ENCODE data around the gene TMEM272. TPM values are rescaled to one million over a fixed set of nuclear protein-coding genes. Genes with fewer than 3 reads are reported as not detected.

TMEM272 gene
- total RNA-seq, 1 donor from 2014 or later, result 0.12 TPM

DNA sequence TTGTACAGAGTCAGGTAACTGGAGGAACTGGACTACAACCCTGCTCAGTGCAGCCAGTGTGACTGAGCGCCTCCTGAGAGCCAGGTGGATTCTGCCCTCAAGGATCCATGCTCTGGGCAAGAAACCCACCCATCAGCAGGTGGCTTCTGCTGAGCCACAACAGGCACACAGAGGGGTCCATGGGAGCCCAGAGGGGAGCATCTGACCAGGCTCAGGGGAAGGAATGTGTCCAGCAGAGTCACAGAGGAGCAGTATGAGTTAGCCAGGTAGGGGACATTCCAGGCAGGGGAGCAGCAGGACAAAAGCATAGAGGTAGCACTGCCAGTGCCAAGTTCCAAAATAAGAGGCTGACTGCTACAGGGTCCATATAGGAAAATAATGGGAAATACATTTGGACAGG, 60.9 kb downstream of the TMEM272 start:
- Mint-ChIP-seq H3K27ac (ENCODE audit: unreplicated experiment) (no peak overlapping the region), H3K4me1 (ENCODE audit: low read depth) (no peaks in the 10 kb centered on the region), H3K4me3 (ENCODE audit: unreplicated experiment) (no peak overlapping the region), H3K36me3 (ENCODE audit: low read depth) (no peaks in the 10 kb centered on the region), H3K9me3 (ENCODE audit: low read depth) (no peaks in the 10 kb centered on the region), H3K27me3 (ENCODE audit: low read depth) (no peaks in the 10 kb centered on the region)
- no peak for DNase-seq (ENCODE audit: low spot score)
- TF ChIP-seq, protein P1, sequence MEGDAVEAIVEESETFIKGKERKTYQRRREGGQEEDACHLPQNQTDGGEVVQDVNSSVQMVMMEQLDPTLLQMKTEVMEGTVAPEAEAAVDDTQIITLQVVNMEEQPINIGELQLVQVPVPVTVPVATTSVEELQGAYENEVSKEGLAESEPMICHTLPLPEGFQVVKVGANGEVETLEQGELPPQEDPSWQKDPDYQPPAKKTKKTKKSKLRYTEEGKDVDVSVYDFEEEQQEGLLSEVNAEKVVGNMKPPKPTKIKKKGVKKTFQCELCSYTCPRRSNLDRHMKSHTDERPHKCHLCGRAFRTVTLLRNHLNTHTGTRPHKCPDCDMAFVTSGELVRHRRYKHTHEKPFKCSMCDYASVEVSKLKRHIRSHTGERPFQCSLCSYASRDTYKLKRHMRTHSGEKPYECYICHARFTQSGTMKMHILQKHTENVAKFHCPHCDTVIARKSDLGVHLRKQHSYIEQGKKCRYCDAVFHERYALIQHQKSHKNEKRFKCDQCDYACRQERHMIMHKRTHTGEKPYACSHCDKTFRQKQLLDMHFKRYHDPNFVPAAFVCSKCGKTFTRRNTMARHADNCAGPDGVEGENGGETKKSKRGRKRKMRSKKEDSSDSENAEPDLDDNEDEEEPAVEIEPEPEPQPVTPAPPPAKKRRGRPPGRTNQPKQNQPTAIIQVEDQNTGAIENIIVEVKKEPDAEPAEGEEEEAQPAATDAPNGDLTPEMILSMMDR (IDR thresholded peaks at IDR 0.05), result no peak

DNA sequence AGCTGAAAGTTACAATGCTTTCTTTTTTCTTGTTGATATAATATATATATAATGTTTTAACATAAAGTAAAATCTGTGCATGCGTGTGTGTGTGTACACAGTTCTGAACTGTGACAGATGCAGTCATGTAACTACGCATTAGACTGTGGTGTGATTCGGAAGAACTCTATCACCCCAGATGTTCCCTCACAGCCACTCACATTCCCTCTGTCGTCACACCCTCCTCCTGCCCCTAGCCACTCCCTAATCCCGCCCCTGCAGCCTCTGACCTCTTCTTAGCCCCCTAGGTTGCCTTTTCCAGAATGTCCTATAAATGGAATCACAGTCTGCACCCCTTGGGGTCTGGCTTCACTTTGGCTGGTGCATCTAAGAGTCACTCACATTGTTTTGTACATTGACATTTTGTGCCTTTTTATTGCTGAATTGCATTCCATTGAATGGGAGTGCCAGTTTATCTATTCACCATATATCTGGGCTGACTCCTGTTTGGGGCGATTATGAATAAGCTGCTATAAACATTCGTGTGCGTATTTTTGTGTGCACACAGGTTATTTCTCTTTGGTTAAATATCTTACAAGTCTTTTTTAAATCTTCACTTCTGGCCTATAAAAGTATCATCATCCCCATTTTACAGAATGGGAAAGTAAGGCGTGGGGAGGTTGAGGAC, 61.4 kb downstream of the TMEM272 start:
- no peaks in the 10 kb centered on the region for H3K9me3 Mint-ChIP-seq (ENCODE audit: low read depth)
- no peak for DNase-seq (ENCODE audit: low spot score)
- H3K4me3 Mint-ChIP-seq (ENCODE audit: unreplicated experiment), result no peak overlapping the region
- no peaks in the 10 kb centered on the region for H3K27me3 Mint-ChIP-seq (ENCODE audit: low read depth)
- no peaks in the 10 kb centered on the region for H3K4me1 Mint-ChIP-seq (ENCODE audit: low read depth)
- H3K27ac Mint-ChIP-seq (ENCODE audit: unreplicated experiment), result no peak overlapping the region
- no peaks in the 10 kb centered on the region for H3K36me3 Mint-ChIP-seq (ENCODE audit: low read depth)
- TF ChIP-seq, protein P1 (IDR thresholded peaks at IDR 0.05), result no peak

DNA sequence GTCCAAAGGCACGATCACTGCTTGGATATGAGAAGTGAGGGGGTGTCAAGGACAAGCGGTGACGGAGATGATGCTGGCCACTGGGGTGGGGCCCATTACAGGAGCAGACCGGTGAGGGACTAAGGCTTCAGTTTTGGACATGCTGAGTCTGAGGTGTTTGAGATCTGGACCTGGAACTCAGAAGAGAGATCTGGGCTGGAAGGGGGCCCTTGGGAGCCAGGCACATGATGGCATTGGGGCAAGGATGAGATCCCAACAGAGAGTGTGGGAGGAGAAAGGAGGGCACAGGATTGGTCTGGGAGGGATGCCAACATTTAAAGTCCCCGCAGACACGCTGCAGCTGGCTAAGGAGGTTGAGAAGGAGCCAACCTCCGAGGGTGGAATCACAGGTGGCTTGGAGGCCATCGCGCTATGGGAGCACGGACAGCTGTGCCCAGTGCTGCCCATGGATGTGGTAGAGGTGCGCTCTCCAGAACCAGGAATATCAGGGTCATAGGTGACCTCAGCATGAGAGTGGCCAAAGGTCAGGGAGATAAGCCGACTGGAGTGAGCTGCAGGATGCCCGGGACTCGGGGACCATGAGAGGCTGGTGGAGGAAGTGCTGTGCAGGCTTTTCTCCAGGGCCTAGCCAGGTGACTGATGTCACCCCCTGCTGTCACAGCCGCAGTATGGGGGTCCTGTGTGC, 62.8 kb downstream of the TMEM272 start:
- H3K9me3 Mint-ChIP-seq (ENCODE audit: low read depth), result no peaks in the 10 kb centered on the region
- no peak for DNase-seq (ENCODE audit: low spot score)
- H3K27ac Mint-ChIP-seq (ENCODE audit: unreplicated experiment), result no peak overlapping the region
- H3K36me3 Mint-ChIP-seq (ENCODE audit: low read depth), result no peaks in the 10 kb centered on the region
- no peak overlapping the region for H3K4me3 Mint-ChIP-seq (ENCODE audit: unreplicated experiment)
- TF ChIP-seq, protein P1 (IDR thresholded peaks at IDR 0.05), result no peak
- H3K4me1 Mint-ChIP-seq (ENCODE audit: low read depth), result no peaks in the 10 kb centered on the region
- H3K27me3 Mint-ChIP-seq (ENCODE audit: low read depth), result no peaks in the 10 kb centered on the region

DNA sequence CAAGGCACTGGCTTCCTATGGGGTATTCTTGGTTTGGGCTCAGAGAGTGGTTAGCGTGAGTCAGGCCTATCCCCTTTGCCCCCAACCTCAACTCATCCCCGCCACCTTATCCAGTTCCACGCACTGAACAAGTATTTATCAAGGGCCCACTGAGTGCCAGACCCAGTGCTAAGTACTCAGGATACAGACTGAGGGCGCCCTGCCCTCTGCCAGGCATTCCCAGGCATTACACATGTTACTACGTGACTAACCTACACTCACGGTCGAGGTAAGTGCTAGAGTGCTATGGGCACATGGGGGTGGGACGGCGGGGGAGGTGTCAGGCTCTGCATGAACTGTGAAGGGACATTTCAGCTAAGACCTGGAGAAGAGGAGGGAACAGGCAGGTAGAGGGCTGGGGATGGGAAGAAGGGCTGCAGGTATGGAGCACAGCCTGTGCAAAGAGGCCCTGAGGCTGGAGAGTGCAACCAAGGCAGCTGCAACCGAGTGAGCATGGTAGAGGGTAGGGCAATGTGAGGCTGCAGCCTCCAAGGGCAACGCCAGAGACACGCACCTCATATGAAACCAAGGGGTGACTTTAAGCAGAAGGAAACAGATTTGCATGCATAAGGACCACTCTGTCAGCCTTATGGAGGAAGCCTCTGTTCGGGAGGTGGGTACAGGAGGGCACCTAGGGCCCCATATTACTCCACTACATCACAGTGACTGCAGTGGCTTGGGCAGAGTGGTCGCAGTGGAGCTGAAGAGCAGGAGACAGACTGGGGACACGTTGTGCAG, 63.5 kb downstream of the TMEM272 start:
- H3K36me3 Mint-ChIP-seq (ENCODE audit: low read depth), result no peaks in the 10 kb centered on the region
- no peak overlapping the region for H3K27ac Mint-ChIP-seq (ENCODE audit: unreplicated experiment)
- H3K4me3 Mint-ChIP-seq (ENCODE audit: unreplicated experiment), result no peak overlapping the region
- no peak for DNase-seq (ENCODE audit: low spot score)
- TF ChIP-seq, protein P1 (IDR thresholded peaks at IDR 0.05), result peak; percentile 72
- no peaks in the 10 kb centered on the region for H3K9me3 Mint-ChIP-seq (ENCODE audit: low read depth)
- H3K4me1 Mint-ChIP-seq (ENCODE audit: low read depth), result no peaks in the 10 kb centered on the region
- H3K27me3 Mint-ChIP-seq (ENCODE audit: low read depth), result no peaks in the 10 kb centered on the region

DNA sequence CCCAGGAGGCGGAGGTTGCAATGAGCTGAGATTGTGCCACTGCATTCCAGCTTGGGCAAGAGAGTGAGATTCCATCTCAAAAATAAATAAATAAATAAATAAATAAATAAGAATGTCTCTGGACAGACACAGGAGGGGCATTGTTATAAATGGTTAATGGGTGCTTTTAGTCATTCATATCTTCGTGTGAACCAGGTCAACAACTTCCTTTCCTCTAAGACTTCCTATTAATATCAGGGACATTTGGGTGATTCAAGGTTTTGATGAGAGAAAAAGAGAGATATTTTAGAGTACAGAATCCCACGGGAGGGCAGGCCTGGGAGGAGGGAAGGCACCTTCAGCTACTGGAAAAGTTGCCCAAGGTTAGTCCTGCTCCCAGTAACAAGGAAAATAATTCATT, 64.9 kb downstream of the TMEM272 start:
- TF ChIP-seq, protein P1 (IDR thresholded peaks at IDR 0.05), result no peak
- Mint-ChIP-seq H3K36me3 (ENCODE audit: low read depth) (no peaks in the 10 kb centered on the region), H3K4me3 (ENCODE audit: unreplicated experiment) (no peak overlapping the region), H3K9me3 (ENCODE audit: low read depth) (no peaks in the 10 kb centered on the region), H3K27me3 (ENCODE audit: low read depth) (no peaks in the 10 kb centered on the region), H3K4me1 (ENCODE audit: low read depth) (no peaks in the 10 kb centered on the region), H3K27ac (ENCODE audit: unreplicated experiment) (no peak overlapping the region)
- DNase-seq (ENCODE audit: low spot score), result no peak
